HG03064 (cell line): ENCODE measurements around the gene ATXN7L3.

Source experiments
- ATAC-seq: cut with Tn5 transposase; IDR thresholded peaks from one replicate; pipeline ENCODE4 v1.9.1; 2021; ENCODE audit warnings: low read depth; ENCODE audit not compliant: unreplicated experiment

Gene ATXN7L3

DNA sequence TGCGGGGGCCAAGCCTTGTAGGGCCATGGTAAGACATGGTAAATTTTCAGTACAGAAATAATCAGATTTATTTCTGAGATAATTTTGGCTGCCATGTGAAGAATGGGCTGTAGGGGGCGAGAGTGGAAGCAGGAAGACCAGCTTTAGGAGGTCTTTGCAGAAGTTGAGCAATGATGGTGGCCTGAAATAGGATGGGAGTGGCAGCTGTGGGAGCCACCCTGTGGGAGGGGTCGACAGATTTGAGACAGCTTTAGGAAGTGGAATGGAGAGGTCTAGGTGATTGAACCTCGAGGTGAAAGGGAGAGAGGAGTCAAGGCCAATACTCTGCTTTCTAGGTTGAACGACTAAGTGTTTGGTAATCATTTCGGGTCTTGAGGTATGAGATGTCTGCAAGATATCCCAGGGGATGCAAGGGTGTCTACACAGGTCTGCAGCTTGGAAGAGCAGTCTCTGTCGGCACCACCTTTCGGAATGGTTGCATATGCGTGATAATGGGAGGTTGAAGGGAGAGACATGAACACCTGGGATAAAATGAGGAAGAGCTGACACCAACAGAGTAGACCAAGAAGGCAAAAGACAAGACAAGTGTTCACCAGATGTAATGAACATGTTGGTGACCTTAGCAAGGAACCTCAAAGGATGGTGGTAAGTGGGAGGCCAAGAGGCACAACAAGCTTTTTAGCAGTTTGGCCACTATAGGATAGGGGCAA lies 4.2 kb upstream of the ATXN7L3 start:
- no peak for ATAC-seq

DNA sequence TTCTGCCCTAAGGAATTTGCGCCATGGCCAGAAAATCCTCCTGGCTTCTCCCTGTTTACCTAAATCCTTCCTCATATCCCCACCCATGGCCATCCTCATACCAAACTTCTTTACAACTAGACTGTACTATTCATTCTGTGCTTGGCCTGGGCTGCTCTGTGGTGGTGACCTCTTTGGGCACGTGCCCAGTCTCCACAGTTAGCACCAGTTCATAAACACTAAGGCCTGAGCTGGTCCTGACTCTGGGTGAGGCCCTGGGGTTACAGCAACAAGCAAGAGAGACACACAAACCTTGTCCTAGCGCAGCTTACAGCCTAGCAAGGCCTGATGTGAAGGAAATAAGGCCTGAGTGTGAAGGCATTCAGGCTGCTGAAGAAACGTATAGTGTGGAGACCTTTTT lies 3.1 kb upstream of the ATXN7L3 start:
- ATAC-seq: no peak

DNA sequence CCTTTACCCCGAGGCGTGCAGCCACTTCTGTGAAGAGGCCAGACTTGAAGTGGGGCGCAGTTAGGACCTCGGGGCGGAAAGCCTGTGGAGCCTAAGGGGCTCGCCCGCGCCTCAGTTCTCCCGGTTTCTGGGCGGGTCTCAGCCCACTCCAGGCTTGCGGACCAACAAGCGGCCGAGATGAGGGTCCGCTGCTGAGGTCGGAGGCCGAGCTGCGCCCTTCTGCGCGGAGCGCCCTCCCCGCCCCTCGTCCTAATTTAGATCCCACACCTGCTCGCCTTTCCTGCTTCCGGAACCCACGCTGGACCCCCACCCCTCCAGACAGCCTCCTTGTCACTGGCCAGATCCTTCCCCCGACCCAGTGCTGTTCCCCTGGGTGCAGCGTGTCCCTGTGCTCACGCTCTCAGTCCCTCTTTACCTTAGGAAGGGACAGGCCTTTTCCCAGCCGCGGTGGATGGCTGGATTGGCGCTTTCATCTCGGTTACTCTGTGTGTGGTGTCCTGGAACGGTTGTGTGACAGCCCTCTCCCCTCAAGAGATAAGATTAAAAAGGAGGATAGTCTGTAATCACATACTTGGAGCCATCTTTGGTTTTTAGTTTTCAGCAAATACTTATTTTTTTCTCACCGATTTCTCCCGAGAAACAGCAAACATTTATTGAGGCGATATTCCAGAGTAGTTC lies 933 bp upstream of the ATXN7L3 start:
- no peak for ATAC-seq

DNA sequence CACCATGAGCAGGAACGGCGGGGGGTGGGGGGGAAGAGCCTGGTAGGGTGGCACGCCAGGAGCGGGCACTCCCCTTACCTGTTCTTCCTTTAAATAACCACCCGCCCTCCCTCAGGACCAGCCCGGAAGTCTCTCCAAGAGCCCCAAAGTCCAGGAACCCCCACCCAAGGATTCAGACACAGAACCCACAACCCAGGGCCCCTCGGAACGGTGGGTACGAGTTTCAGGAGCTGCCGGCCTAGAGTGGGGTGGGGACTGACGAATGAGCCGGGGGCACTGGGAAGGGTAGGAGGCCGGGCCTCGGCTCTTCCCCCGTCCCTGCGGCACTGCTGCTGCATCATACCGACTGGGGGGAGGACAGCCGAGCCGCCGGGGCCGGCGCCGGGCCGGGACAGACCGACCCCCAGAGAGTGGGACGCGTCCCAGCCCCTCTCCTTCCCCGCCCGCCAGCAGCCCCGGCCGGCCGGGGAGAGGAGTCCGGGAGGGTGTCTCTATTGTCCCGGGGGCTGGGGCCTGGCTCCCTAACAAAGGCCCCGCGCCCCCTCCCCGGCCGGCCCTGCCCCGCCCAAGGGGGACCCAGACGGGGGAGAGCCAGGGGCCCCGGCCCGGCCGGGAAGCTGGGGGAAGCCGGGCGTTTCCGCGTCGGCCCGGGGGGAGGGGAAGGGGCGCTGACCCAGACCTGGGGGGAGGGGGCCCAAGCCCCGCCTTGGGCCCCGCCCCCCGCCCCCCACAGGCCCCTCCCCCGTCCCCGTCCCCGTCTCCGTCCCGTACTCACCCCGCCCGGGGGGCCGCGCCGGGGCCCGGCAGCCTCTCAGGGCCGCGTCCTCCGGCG lies 747 bp downstream of the ATXN7L3 start:
- peak; percentile 9 for ATAC-seq

DNA sequence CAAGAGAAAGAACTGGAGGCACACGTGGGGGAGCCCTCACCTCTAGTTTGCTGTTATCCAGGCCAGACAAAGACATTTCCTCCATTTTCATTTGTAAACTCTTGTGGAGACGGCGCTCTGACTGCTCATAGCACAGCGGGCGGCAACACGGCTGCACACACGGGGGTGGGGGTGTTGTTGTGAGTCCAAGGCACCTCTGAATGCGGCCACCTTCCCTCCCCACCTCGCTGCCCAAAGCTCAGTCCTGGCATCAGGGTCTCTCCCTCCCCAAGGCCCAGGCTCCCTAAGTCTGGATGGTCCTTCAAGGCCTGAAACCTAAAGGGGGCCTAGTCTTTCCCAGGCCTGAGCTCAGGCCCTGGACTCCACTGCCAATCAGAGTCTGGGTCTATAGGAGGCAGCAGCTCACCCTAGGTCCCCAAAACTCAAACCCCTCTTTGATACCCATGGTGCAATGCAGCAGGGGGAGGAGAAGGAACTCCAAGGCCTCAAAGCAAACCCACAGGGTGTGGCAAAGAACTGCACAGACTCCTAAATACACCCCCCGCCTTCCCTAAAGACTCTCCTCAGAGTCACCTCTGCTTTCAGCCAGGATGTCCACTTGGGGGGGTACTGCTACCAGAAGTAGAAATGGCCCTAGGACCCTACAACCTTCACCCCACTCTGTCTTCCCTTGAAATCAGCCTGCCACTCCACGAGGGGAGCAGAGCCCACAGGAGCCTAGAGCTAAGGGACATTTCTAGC lies 1.5 kb downstream of the ATXN7L3 start:
- ATAC-seq: no peak

DNA sequence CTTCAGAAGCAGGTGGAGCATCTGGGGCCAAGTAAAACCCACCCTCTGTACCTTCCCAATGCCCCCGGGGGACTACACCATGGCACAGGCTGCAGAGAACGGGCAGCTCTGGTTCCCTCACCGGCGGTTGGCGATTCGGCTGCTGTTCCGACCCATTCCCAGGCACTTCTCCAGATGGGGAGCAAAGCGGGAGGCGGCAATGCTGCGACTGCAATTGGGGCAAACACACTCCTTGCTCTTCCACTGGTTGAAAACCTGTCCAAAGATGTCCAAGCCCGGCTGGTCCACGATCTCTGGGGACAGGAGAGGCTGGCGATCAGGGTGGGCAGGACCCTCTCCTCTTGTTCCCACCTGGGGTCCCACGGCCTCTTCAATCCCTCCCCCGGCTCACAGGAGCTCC lies 2.6 kb downstream of the ATXN7L3 start:
- no peak for ATAC-seq

DNA sequence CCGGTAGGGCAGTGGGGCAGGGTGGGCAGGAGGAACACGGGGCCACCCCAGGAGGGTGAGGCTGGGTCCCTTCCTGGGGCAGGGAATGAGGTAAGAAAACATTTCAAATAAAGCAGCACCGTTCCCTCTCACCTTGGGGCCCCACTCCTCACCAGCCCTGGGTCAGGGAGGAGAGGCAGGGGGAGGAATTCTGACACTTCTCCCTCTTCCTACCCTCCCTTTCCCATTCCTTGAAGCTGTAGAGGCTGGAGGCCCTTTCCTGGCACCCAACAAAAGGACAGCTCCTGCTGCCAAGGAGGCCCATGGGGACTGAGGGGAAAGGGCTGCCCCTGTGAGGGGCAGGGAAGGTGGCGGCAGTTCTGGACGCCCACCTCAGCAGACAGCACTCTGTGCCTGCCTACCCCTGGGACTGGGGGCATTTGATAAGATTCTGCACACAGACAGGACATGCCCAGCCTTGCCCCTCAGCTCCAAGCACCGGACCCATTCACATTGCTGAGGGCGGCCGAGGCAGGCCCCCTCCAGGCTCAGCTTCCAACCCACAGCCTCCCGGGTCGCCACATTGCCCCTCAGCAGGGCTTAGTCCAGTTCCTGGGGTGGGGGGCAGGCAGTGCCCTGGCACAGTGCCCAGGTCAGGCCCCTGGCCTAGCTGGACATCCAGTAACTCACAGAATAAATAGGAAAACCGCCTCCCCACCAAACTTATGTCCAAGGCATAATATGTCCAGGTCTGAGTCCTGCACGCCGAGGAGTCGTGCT lies 6.2 kb downstream of the ATXN7L3 start:
- no peak for ATAC-seq

DNA sequence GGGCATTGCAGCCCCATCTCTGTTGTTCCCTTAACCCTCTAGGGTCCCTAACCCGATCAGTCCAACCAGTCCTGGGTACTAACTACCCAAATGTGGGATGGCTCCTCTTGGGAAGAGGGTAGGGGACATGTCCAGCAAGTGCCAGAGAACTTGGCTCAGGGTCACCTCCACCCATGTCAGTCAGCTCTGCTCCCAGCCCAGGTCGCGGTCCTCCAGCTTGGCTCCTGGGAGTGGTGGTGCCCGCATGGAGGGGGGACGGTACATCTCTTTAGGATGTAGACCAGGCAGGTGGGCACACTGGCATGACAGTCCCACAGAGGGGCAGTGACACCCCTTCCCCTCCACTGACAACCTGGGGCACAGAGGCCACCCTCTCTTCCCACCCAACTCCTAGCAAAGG lies 6.9 kb downstream of the ATXN7L3 start:
- ATAC-seq: no peak

DNA sequence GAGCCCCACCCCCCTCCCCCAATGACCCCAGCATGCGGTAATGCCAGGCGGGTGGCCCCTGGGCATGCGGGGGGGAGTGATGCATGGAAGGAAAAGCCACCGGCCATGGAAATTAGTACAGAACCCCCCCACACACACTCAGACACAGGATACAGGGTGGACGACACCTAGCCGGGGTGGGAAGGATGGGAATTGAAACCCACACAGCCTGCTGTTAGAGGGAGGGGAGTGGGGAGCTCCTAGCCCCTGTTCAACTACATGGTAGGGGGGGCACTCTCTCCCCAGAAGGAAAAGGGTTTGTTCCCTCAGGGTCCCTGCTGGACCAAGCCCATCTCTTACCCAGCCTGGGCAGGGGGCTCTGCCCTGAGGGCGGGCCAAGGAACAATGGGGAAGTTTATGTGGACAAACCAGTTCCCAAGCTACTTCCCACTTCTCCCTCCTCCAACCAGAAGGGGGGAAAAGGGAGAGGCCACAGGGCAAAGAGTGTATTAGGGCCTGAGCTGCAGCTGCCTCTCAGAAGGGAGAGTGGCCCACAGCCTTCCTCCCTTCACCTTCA lies 7.7 kb downstream of the ATXN7L3 start:
- ATAC-seq: no peak

DNA sequence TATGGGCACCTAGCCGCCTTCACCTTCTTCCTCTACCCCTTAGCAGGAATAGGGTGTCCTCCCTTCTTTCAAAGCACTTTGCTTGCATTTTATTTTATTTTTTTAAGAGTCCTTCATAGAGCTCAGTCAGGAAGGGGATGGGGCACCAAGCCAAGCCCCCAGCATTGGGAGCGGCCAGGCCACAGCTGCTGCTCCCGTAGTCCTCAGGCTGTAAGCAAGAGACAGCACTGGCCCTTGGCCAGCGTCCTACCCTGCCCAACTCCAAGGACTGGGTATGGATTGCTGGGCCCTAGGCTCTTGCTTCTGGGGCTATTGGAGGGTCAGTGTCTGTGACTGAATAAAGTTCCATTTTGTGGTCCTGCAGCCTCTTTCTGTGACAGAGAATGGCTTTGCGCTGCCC lies 8.3 kb downstream of the ATXN7L3 start:
- no peak for ATAC-seq

DNA sequence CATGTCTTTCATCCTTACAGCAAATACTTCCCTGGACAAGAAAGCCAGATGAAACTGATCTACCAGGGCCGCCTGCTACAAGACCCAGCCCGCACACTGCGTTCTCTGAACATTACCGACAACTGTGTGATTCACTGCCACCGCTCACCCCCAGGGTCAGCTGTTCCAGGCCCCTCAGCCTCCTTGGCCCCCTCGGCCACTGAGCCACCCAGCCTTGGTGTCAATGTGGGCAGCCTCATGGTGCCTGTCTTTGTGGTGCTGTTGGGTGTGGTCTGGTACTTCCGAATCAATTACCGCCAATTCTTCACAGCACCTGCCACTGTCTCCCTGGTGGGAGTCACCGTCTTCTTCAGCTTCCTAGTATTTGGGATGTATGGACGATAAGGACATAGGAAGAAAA lies 9.2 kb downstream of the ATXN7L3 start:
- ATAC-seq: no peak

DNA sequence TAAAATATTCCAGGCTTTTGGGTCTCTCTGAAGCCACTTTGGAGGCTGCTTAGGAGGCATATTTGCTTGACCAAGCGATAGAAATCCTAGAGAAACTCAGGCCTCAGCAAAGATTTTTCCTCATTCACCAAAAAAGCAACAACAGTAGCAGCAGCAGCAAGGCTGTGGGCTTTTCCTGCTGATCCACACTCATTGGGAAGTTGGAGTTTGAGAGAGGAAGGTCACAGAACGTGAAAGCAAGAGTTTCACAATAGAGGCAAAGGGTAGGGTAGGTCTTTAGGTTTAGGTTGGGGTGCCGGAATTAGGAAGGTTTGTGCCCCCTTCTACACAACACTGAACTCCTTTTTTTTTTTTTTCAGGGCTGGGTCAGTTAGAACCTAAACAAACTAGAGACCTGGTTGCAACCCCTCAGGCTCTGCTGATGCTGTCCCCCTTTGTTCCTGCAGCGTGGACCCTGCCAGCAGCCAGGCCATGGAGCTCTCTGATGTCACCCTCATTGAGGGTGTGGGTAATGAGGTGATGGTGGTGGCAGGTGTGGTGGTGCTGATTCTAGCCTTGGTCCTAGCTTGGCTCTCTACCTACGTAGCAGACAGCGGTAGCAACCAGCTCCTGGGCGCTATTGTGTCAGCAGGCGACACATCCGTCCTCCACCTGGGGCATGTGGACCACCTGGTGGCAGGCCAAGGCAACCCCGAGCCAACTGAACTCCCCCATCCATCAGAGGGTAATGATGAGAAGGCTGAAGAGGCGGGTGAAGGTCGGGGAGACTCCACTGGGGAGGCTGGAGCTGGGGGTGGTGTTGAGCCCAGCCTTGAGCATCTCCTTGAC lies 10.9 kb downstream of the ATXN7L3 start:
- no peak for ATAC-seq

DNA sequence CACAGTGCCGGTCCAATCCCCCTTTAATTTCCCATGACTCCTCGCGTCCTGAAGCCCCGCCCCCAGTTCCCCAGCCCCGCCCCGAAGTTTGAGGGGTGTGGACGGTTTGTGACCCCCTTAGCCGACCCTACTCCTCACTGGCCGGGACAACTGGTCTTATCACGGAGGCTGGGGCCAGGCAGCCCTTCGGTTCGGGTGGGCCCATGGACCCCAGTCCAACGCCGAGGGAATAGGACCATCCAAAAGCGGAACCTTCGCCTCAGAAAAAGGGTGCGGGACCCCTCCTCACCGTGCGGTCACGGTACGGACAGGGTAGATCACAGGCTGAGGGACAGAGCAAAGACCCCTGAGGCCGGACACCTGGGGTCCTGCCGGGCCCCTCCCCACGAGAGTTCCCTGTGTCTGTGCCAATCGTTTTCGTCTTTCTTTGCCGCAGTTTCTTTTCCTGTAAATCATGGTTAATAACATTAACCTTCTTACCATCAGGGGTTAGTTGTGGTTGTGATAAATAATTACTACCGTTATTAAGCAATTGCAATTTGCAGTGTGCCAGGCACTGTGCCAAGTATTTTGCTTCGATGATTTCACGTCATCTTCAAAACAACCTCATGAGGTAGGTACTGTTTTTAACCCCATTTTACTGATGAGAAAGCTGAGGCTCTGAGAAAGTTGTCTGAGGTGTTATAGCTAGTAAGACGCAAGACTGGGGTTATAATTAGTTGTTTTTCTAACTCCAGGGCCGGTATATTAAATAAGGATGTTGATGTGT lies 12.4 kb downstream of the ATXN7L3 start:
- peak; percentile 50 for ATAC-seq

DNA sequence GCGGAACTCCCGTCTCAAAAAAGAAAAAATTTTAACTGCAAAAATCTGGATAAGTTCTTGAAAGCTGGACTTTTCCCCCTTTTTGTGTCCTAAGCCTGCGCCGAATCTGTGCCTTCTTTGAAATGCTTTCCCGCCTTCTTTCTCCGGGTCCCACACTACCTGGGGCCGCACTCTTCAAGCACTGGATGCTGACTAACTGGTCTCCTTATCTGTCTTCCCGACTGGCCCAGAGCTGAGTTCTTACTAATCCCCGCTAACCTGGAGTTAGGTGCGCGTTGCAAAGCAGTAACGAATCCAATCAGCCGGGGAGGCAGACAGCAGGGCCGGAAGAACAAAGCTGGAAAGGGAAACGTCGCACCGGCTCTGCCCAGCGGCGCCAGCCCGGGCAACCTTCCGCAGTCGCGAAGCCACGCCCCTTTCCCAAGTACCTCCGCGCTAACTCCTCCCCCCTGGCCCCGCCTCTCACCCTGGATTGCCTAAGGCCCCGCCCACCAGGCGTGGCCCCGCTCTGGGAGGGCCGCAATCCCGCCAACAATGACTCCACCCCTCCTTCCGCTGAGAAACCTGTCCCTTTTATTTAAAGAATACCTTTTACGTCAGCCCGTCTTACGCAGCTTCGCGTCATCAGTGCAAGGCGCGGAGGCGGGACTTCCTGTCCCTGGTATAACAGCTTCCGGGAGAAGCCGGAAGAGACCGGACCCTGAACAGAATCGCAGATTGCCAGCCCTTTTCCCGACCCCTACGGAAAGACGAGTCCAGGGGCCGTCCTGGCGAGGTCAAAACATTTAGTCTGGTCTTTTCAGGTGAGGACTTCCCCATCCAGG lies 13.2 kb downstream of the ATXN7L3 start, which contains the start of gene TMUB2:
Gene TMUB2, plus strand, starts transcription at position 666 of the 824 bp plus-strand sequence. CDS start 737 bp downstream, outside the sequence.
- peak; percentile 77 for ATAC-seq

DNA sequence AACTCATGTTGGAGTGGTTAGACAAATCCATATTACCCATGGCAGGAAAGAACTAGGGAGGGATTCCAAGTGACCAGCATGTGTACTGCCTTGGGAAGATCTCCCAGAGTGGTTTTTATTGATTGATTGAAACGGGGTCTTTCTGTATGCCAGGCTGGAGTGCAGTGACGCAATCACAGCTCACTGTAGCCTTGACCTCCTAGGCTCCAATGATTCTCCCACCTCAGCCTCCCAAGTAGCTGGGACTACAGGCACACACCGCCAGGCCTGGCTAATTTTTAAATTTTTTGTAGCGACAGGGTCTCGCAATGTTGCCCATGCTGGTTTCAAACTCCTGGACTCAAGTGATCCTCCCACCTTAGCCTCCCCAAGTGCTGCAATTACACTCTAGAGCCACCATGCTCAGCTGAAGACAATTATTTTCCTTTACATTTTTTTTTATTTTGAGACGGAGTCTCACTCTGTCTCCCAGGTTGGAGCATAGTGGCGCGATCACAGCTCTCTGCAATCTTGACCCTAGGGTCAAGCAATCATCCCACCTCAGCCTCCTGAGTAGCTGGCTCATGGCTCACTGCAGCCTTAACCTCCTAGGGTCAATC lies 15.4 kb downstream of the ATXN7L3 start:
- no peak for ATAC-seq

DNA sequence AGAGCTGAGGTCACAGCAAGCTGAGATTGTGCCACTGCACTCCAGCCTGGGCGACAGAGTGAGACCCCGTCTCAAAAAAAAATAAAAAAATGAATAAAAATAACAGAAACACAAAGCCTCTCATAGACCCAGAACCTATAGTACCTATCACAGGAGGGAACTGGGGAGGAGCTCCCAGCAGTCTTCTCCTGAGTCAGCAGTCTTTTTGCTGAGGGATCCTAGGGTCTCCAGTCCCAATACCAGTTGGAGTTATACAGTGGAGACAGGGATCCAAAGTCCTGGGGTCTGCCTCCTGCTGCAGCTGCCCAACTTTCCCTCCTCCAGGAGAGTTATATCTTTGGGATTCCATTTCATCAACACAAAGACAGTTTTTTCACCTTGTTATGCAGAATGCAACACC lies 16.7 kb downstream of the ATXN7L3 start:
- no peak for ATAC-seq

DNA sequence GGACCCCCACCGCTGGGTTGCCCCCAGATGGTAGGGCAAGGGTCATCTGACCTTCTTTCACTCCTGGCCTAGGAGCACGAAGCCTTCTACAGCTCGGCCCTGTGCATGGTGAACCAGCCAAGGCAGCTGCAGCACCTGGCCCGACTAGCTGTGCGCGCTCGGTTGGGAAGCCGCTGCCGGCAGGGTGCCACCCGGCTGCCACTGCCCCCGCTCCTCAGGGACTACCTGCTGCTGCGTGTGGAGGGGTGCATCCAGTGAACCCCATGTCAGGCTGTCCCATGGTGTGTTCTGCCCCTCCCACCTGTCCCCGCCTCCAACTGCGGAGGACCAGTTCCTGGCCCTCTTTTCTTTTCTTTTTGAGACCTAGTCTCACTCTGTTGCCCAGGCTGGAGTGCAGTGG lies 21.6 kb downstream of the ATXN7L3 start:
- no peak for ATAC-seq
